ENCODE data around the gene VPS4A. TPM values are rescaled to one million over a fixed set of nuclear protein-coding genes. Genes with fewer than 3 reads are reported as not detected.

VPS4A gene
- polyA plus RNA-seq, 1 of the 3 experiments (the other 2 are of a cell fraction) = 20.8 TPM

- TF ChIP-seq USF1 (IDR thresholded peaks at IDR 0.05; ENCODE audit: borderline replicate concordance, low read depth) (no peak), FOSL2 (IDR thresholded peaks at IDR 0.05; ENCODE audit: borderline replicate concordance, low read depth) (no peak)
Observed at GRCh38 chr16:69344171-69344570, 33.0 kb downstream of the VPS4A start (continued).

GRCh38 chr16:69345923-69346322, 34.8 kb downstream of the VPS4A start:
- no peak for DNase-seq
- 97% methylated on average over 4 of the region's 4 CpGs for WGBS (ENCODE audit: low lambda C conversion rate)
- Histone ChIP-seq H3F3A (replicated peaks; ENCODE audit: insufficient read depth) (peaks cover 8% of the 10 kb centered on the region), H3K27me3 (ENCODE audit: insufficient read depth) (no peaks in the 10 kb centered on the region), H3K79me2 (ENCODE audit: insufficient read depth) (peaks cover 30% of the 10 kb centered on the region), H3K9me2 (no peaks in the 10 kb centered on the region), H3K27ac (ENCODE audit: low read depth in 2 of 2, low read length in 1 of 2) (no peak overlapping the region), H3K36me3 (replicated peaks in 1 of 2; ENCODE audit: control insufficient read depth in 1 of 2, insufficient read depth in 2 of 2, low read length in 1 of 2) (peaks cover 22 to 36% of the 10 kb centered on the region in 2 experiments), H2AFZ (ENCODE audit: low read depth) (no peak overlapping the region), H3K4me3 (ENCODE audit: low read depth in 2 of 2, low read length in 1 of 2) (no peak overlapping the region), H3K9ac (no peak overlapping the region), H3K9me3 (no peaks in the 10 kb centered on the region), H4K20me1 (ENCODE audit: insufficient read depth) (no peaks in the 10 kb centered on the region), H3K4me1 (ENCODE audit: control insufficient read depth in 1 of 2, insufficient read depth in 2 of 2, low read depth in 1 of 2, low read length in 1 of 2) (peaks cover 4 to 9% of the 10 kb centered on the region in 2 experiments; a peak in 3 of 4 replicates), H3K4me2 (no peak overlapping the region)
- ChIA-PET POLR2A (no interaction called here), CTCF (no interaction called here)
- TF ChIP-seq RAD21 (IDR thresholded peaks at IDR 0.05; ENCODE audit: low read length) = no peak
- TF ChIP-seq SIN3A (IDR thresholded peaks at IDR 0.05; ENCODE audit: borderline replicate concordance, low read depth, low read length) = no peak
- TF ChIP-seq FOXM1 (IDR thresholded peaks at IDR 0.05; ENCODE audit: low read depth) = no peak
- no peak for TF ChIP-seq REST (IDR thresholded peaks at IDR 0.05; ENCODE audit: low read depth, low read length)
- TF ChIP-seq TAF1 (IDR thresholded peaks at IDR 0.05; ENCODE audit: borderline replicate concordance, low read depth, low read length) = no peak

- H3K79me2 ChIP-seq (ENCODE audit: insufficient read depth) = peaks cover 22% of the 10 kb centered on the region
- H2AFZ ChIP-seq (ENCODE audit: low read depth) = no peak overlapping the region
- 98% methylated on average over 6 of the region's 6 CpGs for WGBS (ENCODE audit: low lambda C conversion rate)
- H3K9me2 ChIP-seq = no peaks in the 10 kb centered on the region
- H3K27me3 ChIP-seq (ENCODE audit: insufficient read depth) = no peaks in the 10 kb centered on the region
- H3K9ac ChIP-seq = no peak overlapping the region
- POLR2A ChIA-PET = interaction anchor here (0.6 to 0.8 kb wide), 2 partner anchors 11 to 35 kb away, joined by 3 read pairs; no protein-coding TSS in a partner anchor
- peaks cover 0 to 5% of the 10 kb centered on the region in 2 experiments; a peak in 2 of 4 replicates for H3K4me1 ChIP-seq (ENCODE audit: control insufficient read depth in 1 of 2, insufficient read depth in 2 of 2, low read depth in 1 of 2, low read length in 1 of 2)
- CTCF ChIA-PET = no interaction called here
- no peak for DNase-seq
- no peak overlapping the region for H3K4me2 ChIP-seq
- peaks cover 15 to 28% of the 10 kb centered on the region in 2 experiments for H3K36me3 ChIP-seq (replicated peaks in 1 of 2; ENCODE audit: control insufficient read depth in 1 of 2, insufficient read depth in 2 of 2, low read length in 1 of 2)
- no peaks in the 10 kb centered on the region for H3K9me3 ChIP-seq
- H3K4me3 ChIP-seq (ENCODE audit: low read depth in 2 of 2, low read length in 1 of 2) = no peak overlapping the region
- no peaks in the 10 kb centered on the region for H4K20me1 ChIP-seq (ENCODE audit: insufficient read depth)
- peaks cover 12% of the 10 kb centered on the region for H3F3A ChIP-seq (replicated peaks; ENCODE audit: insufficient read depth)
- TF ChIP-seq USF1 (IDR thresholded peaks at IDR 0.05; ENCODE audit: borderline replicate concordance, low read depth) (no peak), FOXJ3 (CRISPR knock-in tag; IDR thresholded peaks at IDR 0.05) (no peak), RXRA (IDR thresholded peaks at IDR 0.05; ENCODE audit: borderline replicate concordance, low read depth) (no peak), GATA2 (CRISPR knock-in tag; IDR thresholded peaks at IDR 0.05) (no peak), SIN3A (IDR thresholded peaks at IDR 0.05; ENCODE audit: borderline replicate concordance, low read depth, low read length) (no peak), NFIC (IDR thresholded peaks at IDR 0.05; ENCODE audit: borderline replicate concordance) (no peak), TAF1 (IDR thresholded peaks at IDR 0.05; ENCODE audit: borderline replicate concordance, low read depth, low read length) (no peak), FOSL2 (IDR thresholded peaks at IDR 0.05; ENCODE audit: borderline replicate concordance, low read depth) (no peak), MEF2A (IDR thresholded peaks at IDR 0.05; ENCODE audit: borderline replicate concordance, low read depth) (no peak), RCOR1 (IDR thresholded peaks at IDR 0.05; ENCODE audit: low read length) (no peak), MAX (IDR thresholded peaks at IDR 0.05; ENCODE audit: low read depth) (no peak), TEAD4 (IDR thresholded peaks at IDR 0.05; ENCODE audit: borderline replicate concordance, insufficient read depth) (no peak), EP300 (IDR thresholded peaks at IDR 0.05; ENCODE audit: borderline replicate concordance in 1 of 2, low read depth in 1 of 2, low read length in 1 of 2) (no peak), USF2 (IDR thresholded peaks at IDR 0.05; ENCODE audit: borderline replicate concordance, low read depth, low read length) (no peak), NRF1 (IDR thresholded peaks at IDR 0.05; ENCODE audit: low read depth, low read length) (no peak), RFX5 (IDR thresholded peaks at IDR 0.05; ENCODE audit: low read length) (no peak)
- H3K27ac ChIP-seq (ENCODE audit: low read depth in 2 of 2, low read length in 1 of 2) = no peak overlapping the region
Observed at GRCh38 chr16:69346683-69347082, 35.5 kb downstream of the VPS4A start.
